Parathyroid adenoma (tissue), 2 donors: ENCODE measurements around the gene SLC23A2.

Experiments
- H2AFZ ChIP-seq: fragments of 300-600 bp; sonication (generic); one replicate; pipeline ENCODE4 v1.7.0; 2017; ENCODE audit warnings: antibody characterized with exemption, mild to moderate bottlenecking
- H3K27ac ChIP-seq: fragments of 300-600 bp; sonication (generic); one replicate; pipeline ENCODE4 v1.7.0; 2017
- H3K27me3 ChIP-seq: fragments of 300-600 bp; sonication (generic); one replicate; pipeline ENCODE4 v1.7.0; 2017; ENCODE audit warnings: low read length; ENCODE audit not compliant: control insufficient read depth, insufficient read depth
- H3K36me3 ChIP-seq: fragments of 300-600 bp; sonication (generic); one replicate; pipeline ENCODE4 v1.7.0; 2017; ENCODE audit warnings: low read length; ENCODE audit not compliant: control insufficient read depth, insufficient read depth
- H3K4me1 ChIP-seq: fragments of 300-600 bp; sonication (generic); one replicate; pipeline ENCODE4 v1.7.0; 2017; ENCODE audit warnings: control low read depth
- H3K4me2 ChIP-seq: fragments of 300-600 bp; sonication (generic); one replicate; pipeline ENCODE4 v1.7.0; 2017; ENCODE audit warnings: low read length
- H3K4me3 ChIP-seq: fragments of 300-600 bp; sonication (generic); one replicate; pipeline ENCODE4 v1.7.0; 2017; ENCODE audit warnings: low read depth, low read length
- H3K79me2 ChIP-seq: fragments of 300-600 bp; sonication (generic); one replicate; pipeline ENCODE4 v1.7.0; 2017; ENCODE audit warnings: control low read depth
- H3K9ac ChIP-seq: fragments of 300-600 bp; sonication (generic); one replicate; pipeline ENCODE4 v1.7.0; 2017; ENCODE audit warnings: mild to moderate bottlenecking
- H3K9me3 ChIP-seq: fragments of 300-600 bp; sonication (generic); one replicate; pipeline ENCODE4 v1.7.0; 2017; ENCODE audit warnings: low read length; ENCODE audit not compliant: control insufficient read depth
- TF ChIP-seq, protein P1 (sequence below): fragments of 300-600 bp; sonication (generic); IDR thresholded peaks from one replicate; pipeline ENCODE4 v1.7.0; 2017; ENCODE audit warnings: antibody characterized with exemption, mild to moderate bottlenecking
- donor health status: primary hyperparathyroidism.

Gene SLC23A2

DNA sequence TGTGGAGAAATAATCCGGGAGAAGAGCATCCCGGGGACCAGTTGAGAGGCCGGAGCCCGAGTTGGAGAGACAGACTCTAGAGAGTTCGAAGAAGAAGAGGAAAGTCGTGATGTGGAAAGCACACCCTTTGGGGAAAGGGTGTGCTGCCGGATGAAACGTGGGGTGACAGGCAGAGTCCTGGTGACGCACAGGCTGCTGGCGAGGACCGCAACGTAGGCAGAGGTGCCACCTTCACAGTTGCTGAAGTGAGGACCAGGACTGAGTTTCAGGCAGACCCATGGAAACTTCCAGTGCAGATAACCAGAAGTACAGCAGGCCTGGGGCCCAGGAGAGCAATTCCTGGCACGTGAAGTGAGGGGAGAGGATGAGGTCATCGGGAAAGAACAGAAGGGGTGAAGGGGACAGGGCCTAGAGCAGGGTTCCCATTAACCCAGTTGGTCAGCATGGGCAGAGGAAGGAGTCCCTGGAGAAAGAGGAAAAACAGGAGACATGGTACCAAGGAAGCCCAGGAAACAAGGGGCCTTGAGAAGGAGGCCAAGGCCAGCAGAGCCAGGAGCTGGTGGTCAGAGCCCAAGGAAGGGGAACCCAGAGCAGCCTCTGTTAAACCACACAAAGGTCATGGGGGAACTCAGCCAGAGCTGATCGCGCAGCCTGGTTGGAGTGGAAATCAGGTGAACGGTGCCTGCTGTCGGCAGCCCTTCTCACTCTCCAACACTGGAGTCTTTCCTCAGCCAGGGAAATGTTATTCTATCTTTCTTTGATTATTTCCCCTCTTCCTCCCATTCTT is 195.5 kb downstream of the SLC23A2 start:
- no peak overlapping the region for H3K9ac ChIP-seq
- no peak overlapping the region for H3K4me2 ChIP-seq
- no peak overlapping the region for H2AFZ ChIP-seq
- H3K4me3 ChIP-seq: no peak overlapping the region
- H3K79me2 ChIP-seq: no peaks in the 10 kb centered on the region
- no peak overlapping the region for H3K27ac ChIP-seq
- H3K36me3 ChIP-seq: no peaks in the 10 kb centered on the region
- no peaks in the 10 kb centered on the region for H3K4me1 ChIP-seq
- H3K27me3 ChIP-seq: no peaks in the 10 kb centered on the region
- TF ChIP-seq, protein P1, sequence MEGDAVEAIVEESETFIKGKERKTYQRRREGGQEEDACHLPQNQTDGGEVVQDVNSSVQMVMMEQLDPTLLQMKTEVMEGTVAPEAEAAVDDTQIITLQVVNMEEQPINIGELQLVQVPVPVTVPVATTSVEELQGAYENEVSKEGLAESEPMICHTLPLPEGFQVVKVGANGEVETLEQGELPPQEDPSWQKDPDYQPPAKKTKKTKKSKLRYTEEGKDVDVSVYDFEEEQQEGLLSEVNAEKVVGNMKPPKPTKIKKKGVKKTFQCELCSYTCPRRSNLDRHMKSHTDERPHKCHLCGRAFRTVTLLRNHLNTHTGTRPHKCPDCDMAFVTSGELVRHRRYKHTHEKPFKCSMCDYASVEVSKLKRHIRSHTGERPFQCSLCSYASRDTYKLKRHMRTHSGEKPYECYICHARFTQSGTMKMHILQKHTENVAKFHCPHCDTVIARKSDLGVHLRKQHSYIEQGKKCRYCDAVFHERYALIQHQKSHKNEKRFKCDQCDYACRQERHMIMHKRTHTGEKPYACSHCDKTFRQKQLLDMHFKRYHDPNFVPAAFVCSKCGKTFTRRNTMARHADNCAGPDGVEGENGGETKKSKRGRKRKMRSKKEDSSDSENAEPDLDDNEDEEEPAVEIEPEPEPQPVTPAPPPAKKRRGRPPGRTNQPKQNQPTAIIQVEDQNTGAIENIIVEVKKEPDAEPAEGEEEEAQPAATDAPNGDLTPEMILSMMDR: no peak
- H3K9me3 ChIP-seq: no peaks in the 10 kb centered on the region

DNA sequence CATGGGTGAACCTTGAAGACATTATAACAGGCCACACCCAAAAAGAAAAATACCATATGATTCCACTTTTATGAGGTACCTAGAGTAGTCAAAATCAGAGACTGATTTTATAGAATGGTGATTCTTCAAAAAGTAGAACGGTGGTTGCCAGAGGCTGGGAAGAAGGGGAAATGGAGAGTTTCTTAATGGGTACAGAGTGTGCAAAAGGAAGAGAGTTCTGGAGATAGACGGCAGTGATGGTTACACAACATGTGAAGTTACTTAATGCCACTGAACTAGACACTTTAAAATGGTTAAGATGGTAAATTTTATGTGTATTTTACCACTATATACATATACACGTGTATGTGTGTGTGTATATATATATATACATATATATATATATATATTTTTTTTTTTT is 198.8 kb downstream of the SLC23A2 start:
- no peaks in the 10 kb centered on the region for H3K79me2 ChIP-seq
- H3K4me2 ChIP-seq: no peak overlapping the region
- no peak overlapping the region for H2AFZ ChIP-seq
- H3K9me3 ChIP-seq: no peaks in the 10 kb centered on the region
- H3K4me1 ChIP-seq: no peaks in the 10 kb centered on the region
- H3K27me3 ChIP-seq: no peaks in the 10 kb centered on the region
- no peak overlapping the region for H3K4me3 ChIP-seq
- no peak overlapping the region for H3K27ac ChIP-seq
- no peaks in the 10 kb centered on the region for H3K36me3 ChIP-seq
- TF ChIP-seq, protein P1: no peak
- H3K9ac ChIP-seq: no peak overlapping the region
